ENCODE data around the gene TRAM2. TPM values are rescaled to one million over a fixed set of nuclear protein-coding genes. Genes with fewer than 3 reads are reported as not detected.
A peak's percentile ranks its signal among the peaks of the same experiment; 100 is the strongest.

Gene TRAM2
- total and polyA plus RNA-seq, 8 donors, result 22.1 to 38.4 (median 27.4) TPM

GRCh38 chr6:52548353-52548713 is 28.5 kb downstream of the TRAM2 start:
- ATAC-seq, result no peak
- intact Hi-C loops (cut with DNase I), result no loop called here
- no peak for DNase-seq
- Histone ChIP-seq H3K9me3 (no peaks in the 10 kb centered on the region), H3K27ac (no peak overlapping the region), H3K4me3 (no peak overlapping the region), H3K4me1 (peaks cover 27 to 59% of the 10 kb centered on the region in 2 donors), H3K36me3 (no peaks in the 10 kb centered on the region), H3K27me3 (no peaks in the 10 kb centered on the region)
- no peak for TF ChIP-seq CTCF (IDR thresholded peaks at IDR 0.05)

GRCh38 chr6:52547647-52548352 is 29.1 kb downstream of the TRAM2 start:
- no peaks in the 10 kb centered on the region for H3K9me3 ChIP-seq
- ATAC-seq (no peak), DNase-seq (no peak)
- H3K4me3 ChIP-seq, result no peak overlapping the region
- no peak for TF ChIP-seq CTCF (IDR thresholded peaks at IDR 0.05)
- H3K27ac ChIP-seq, result no peak overlapping the region
- H3K4me1 ChIP-seq, result peaks cover 27 to 62% of the 10 kb centered on the region in 2 donors
- intact Hi-C loops (cut with DNase I), result no loop called here
- no peaks in the 10 kb centered on the region for H3K36me3 ChIP-seq
- H3K27me3 ChIP-seq, result no peaks in the 10 kb centered on the region

- DNase-seq (no peak), ATAC-seq (no peak)
- Histone ChIP-seq H3K27ac (no peak overlapping the region), H3K4me1 (peaks cover 17 to 51% of the 10 kb centered on the region in 2 donors), H3K4me3 (no peak overlapping the region), H3K9me3 (no peaks in the 10 kb centered on the region), H3K27me3 (no peaks in the 10 kb centered on the region), H3K36me3 (no peaks in the 10 kb centered on the region)
- no peak for TF ChIP-seq CTCF (IDR thresholded peaks at IDR 0.05)
- intact Hi-C loops (cut with DNase I), result no loop called here
Measured at GRCh38 chr6:52546678-52547077, 30.2 kb downstream of the TRAM2 start.

GRCh38 chr6:52546192-52546591 is 30.7 kb downstream of the TRAM2 start:
- no peak for DNase-seq
- TF ChIP-seq CTCF (IDR thresholded peaks at IDR 0.05), result no peak
- Histone ChIP-seq H3K36me3 (no peaks in the 10 kb centered on the region), H3K4me1 (peaks cover 12 to 46% of the 10 kb centered on the region in 2 donors), H3K27me3 (no peaks in the 10 kb centered on the region), H3K4me3 (no peak overlapping the region), H3K9me3 (no peaks in the 10 kb centered on the region), H3K27ac (no peak overlapping the region)
- intact Hi-C loops (cut with DNase I), result no loop called here
- no peak for ATAC-seq

- ATAC-seq, result no peak
- peak overlapping the region; percentile 6 to 18 for H3K27ac ChIP-seq
- TF ChIP-seq CTCF (IDR thresholded peaks at IDR 0.05), result no peak
Measured at GRCh38 chr6:52545406-52546119, 31.3 kb downstream of the TRAM2 start.

More at GRCh38 chr6:52545406-52546119, 31.3 kb downstream of the TRAM2 start:
- no peak for DNase-seq
- Histone ChIP-seq H3K27me3 (no peaks in the 10 kb centered on the region), H3K36me3 (no peaks in the 10 kb centered on the region), H3K4me1 (peaks cover 7 to 40% of the 10 kb centered on the region in 2 donors), H3K9me3 (no peaks in the 10 kb centered on the region), H3K4me3 (no peak overlapping the region)
- intact Hi-C loops (cut with DNase I), result no loop called here

Data from left lung (tissue), 10 donors.